Uterus (tissue), 4 donors: ENCODE results near the gene PEX11A. TPM values are rescaled to one million over a fixed set of nuclear protein-coding genes. Genes with fewer than 3 reads are reported as not detected.

Experiments
- DNase-seq, 2 donors: peaks; one replicate each; pipeline ENCODE4 v3.0.0-alpha.2; 2019 to 2020
- H3K27ac ChIP-seq, 2 donors: fragments of 200-600 bp; sonication (generic); 1 replicate in 1 of 2; 2 replicates in 1 of 2; pipeline ENCODE4 v1.5.1; 2016 to 2018
- H3K27me3 ChIP-seq, 2 donors: fragments of 200-600 bp; sonication (generic); one replicate each; pipeline ENCODE4 v1.5.1; 2018 to 2019; ENCODE audit warnings: control low read depth in 1 of 2
- H3K36me3 ChIP-seq, 2 donors: fragments of 200-600 bp; sonication (generic); one replicate each; pipeline ENCODE4 v1.5.1; 2019; ENCODE audit warnings: control low read depth in 1 of 2
- H3K4me1 ChIP-seq, 2 donors: fragments of 200-600 bp; sonication (generic); one replicate each; pipeline ENCODE4 v1.5.1; 2018 to 2019; ENCODE audit warnings: control low read depth in 1 of 2
- H3K4me3 ChIP-seq, 2 donors: fragments of 200-600 bp; sonication (generic); 1 replicate in 1 of 2; 2 replicates in 1 of 2; pipeline ENCODE4 v1.5.1; 2018 to 2019; ENCODE audit warnings: mild to moderate bottlenecking in 1 of 2
- H3K9me3 ChIP-seq, 2 donors: fragments of 200-600 bp; sonication (generic); one replicate each; pipeline ENCODE4 v1.5.1; 2019; ENCODE audit warnings: control low read depth in 1 of 2
- CTCF ChIP-seq, 4 experiments: fragments of 200-600 bp in 2 of 4; fragments of 450-650 bp in 2 of 4; sonication (generic) in 2 of 4; IDR thresholded peaks; one replicate each; pipeline ENCODE4 v1.5.1; 2016 to 2019; ENCODE audit warnings: antibody characterized with exemption in 4 of 4, mild to moderate bottlenecking in 2 of 4, moderate library complexity in 1 of 4
- POLR2A ChIP-seq, 2 donors: fragments of 450-650 bp; IDR thresholded peaks; one replicate each; pipeline ENCODE4 v1.6.1; 2016; ENCODE audit warnings: antibody characterized with exemption in 2 of 2, mild to moderate bottlenecking in 1 of 2, moderate library complexity in 1 of 2
- intact Hi-C: fragments of 100-400 bp; cut with DNase I; formaldehyde crosslinking; loops from one replicate; pipeline ENCODE4 v1.15.1; 2023; ENCODE audit warnings: low total_unique reads
- total RNA-seq, 4 donors: library from RNA; depleted of rRNA in 3 of 4; stranded (reverse); fragments of >200 nt in 3 of 4; gene quantifications; one replicate each; pipeline versions ENCODE4 v1.1.0 to v1.2.4, GENCODE V29; 2014 to 2023
- donor health status: DM: yes; HTN: yes; CAD: no.

PEX11A gene
- total RNA-seq, 4 donors from 2014 or later = 1.5 to 16.2 (median 8.7) TPM

- TF ChIP-seq POLR2A (IDR thresholded peaks at IDR 0.05) = no peak
- TF ChIP-seq CTCF (IDR thresholded peaks at IDR 0.05) = no peak
- no peaks in the 10 kb centered on the region for H3K9me3 ChIP-seq
- intact Hi-C loops = no loop called here
These were observed 22.4 kb downstream of the PEX11A start for GRCh38 chr15:89668171-89668570.

DNA sequence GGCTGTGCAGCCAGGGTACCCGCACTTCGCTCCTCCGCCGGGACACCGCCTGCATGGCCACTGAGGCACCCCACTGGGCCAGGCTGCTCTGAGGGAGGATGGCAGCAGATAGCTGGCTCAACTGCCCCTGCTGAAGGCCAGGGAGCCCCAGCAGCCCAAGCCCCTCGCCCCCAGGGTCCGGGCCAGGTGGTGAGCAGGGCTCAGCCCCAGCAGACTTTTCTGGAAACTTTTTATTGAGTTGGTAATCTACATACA is 22.9 kb downstream of the PEX11A start:
- TF ChIP-seq POLR2A (IDR thresholded peaks at IDR 0.05) (no peak), CTCF (IDR thresholded peaks at IDR 0.05) (no peak)
- Histone ChIP-seq H3K4me1 (peaks cover 0 to 11% of the 10 kb centered on the region in 2 donors), H3K27me3 (no peaks in the 10 kb centered on the region), H3K36me3 (no peaks in the 10 kb centered on the region), H3K27ac (no peak overlapping the region), H3K4me3 (no peak overlapping the region), H3K9me3 (no peaks in the 10 kb centered on the region)
- intact Hi-C loops = no loop called here
- no peak for DNase-seq

More at GRCh38 chr15:89668171-89668570, 22.4 kb downstream of the PEX11A start:
- Histone ChIP-seq H3K4me3 (no peak overlapping the region), H3K36me3 (no peaks in the 10 kb centered on the region), H3K4me1 (peaks cover 0 to 11% of the 10 kb centered on the region in 2 donors), H3K27ac (no peak overlapping the region), H3K27me3 (no peaks in the 10 kb centered on the region)
- no peak for DNase-seq

DNA sequence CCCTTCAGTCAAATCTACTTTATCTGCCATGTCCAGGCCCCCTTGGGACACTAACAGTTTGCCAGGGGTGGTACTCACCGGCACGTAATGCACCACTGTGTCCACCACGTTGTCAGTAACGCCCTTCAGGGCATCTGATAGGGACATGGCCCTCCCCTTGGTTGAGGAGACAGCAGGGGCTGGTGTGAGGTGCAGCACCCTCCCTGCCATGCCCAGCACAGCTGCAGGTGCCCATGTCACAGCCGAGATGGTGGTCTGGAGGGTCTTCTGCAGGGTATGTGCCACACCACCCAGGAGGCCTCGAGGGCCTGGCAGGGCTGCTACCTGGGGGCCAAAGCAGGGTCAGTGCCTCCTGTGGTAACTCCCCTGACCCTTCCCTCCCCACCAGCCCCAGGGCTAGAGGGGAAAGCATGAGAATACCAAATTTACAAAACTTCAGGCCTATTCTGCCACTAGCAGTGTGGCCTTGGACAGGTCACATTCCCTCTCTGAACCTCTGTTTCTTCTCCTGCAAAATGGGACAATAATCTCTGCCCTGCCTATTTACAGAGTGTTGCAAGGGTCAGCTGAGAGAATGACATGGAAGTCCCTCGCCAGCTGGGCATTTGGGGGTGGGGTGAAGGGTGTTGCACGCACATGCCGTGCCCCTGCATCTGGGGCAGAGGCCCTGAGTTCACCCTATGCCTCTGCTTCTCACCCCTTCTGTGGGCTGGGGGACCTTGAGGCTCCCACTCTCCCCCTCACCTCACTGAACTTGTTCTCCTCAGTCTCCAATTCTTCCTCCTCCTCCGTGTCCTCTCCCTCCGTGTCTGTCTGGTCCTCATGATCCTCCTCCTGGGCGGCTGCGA is 23.5 kb downstream of the PEX11A start:
- Histone ChIP-seq H3K27me3 (no peaks in the 10 kb centered on the region), H3K4me1 (peaks cover 0 to 11% of the 10 kb centered on the region in 2 donors), H3K9me3 (no peaks in the 10 kb centered on the region), H3K36me3 (no peaks in the 10 kb centered on the region), H3K27ac (no peak overlapping the region), H3K4me3 (no peak overlapping the region)
- DNase-seq = no peak
- intact Hi-C loops = no loop called here
- no peak for TF ChIP-seq POLR2A (IDR thresholded peaks at IDR 0.05)

DNA sequence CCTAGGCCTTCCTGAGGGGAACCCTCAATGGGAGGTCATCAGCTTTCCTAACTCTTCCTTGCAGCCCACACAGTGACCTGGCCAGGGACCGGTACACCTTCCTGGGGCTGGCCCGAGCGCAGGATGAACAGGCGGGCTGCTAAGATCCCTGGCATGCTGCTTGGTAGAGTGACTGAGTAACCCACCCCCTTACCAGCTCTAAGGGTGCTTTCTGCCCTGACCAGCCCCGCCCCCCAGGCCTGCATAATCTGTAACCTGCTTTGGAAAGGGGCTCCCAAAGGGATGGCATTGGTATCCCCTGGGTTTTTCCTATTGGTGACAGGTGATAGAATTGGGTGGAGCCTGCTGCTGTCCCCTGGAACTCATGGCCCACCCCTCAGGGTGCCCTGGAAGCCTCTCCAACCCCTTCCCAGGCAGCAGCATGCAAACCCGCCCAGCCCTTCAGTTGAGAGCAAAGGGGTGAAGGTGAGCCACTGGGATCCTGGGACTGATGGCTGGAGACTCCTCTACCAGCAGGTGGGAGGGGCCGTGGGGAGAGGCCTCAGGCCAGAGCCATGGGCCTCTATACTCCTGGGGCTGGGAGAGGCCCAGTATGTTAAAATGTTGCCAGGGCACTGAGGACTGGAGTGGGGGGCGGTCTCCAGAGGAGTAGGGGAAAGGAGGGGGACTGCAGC is 24.2 kb downstream of the PEX11A start:
- H3K4me3 ChIP-seq = no peak overlapping the region
- no peak for TF ChIP-seq POLR2A (IDR thresholded peaks at IDR 0.05)
- intact Hi-C loops = no loop called here
- H3K4me1 ChIP-seq = peaks cover 0 to 11% of the 10 kb centered on the region in 2 donors
- no peaks in the 10 kb centered on the region for H3K36me3 ChIP-seq
- H3K9me3 ChIP-seq = no peaks in the 10 kb centered on the region
- peak overlapping the region; percentile 81 to 89 for H3K27ac ChIP-seq
- no peak for DNase-seq
- H3K27me3 ChIP-seq = no peaks in the 10 kb centered on the region

DNA sequence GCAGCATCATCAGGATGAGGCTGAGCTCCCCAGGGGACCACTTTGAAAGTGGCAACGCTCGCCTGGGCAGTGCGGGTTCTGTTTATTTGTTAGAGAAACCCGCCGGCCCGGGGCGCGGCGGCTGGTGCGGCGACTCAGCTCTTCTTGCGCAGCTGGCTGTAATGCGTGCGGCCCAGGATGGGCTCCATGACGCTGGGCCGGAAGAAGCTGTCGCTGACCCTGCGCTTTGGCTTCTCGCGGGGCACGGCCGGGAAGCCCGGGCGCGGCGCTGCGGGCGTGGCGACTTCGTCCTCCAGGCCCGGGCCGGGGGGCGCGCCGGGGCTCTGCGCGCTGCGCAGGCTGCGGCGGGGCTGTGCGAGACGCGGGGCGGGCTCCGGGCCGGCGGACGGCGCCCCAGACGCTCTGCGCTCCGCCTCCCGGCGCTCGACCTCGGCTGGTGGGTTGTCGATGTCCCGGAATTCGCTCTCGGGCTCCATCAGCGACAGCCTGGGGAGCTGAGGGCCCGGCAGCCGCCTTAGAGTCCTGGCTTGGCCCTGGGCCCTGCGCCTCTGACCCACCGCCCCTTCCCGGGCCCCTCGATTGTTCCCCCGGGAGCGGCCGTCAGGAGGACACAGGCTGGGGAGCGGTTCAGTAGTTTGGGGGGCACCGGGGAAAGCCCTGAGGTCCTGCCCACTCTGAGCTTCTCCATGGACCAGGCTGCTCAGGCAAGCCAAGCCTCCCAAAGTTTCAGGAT is 24.9 kb downstream of the PEX11A start:
- intact Hi-C loops = no loop called here
- TF ChIP-seq POLR2A (IDR thresholded peaks at IDR 0.05) = peak in 1 of 2 donors; percentile 18
- TF ChIP-seq CTCF (IDR thresholded peaks at IDR 0.05) = no peak
- H3K27ac ChIP-seq = peak overlapping the region; percentile 81 to 89
- H3K27me3 ChIP-seq = no peaks in the 10 kb centered on the region
- H3K4me3 ChIP-seq = peak overlapping the region; percentile 33 to 34
- H3K9me3 ChIP-seq = no peaks in the 10 kb centered on the region
- peaks cover 0 to 11% of the 10 kb centered on the region in 2 donors for H3K4me1 ChIP-seq
- no peaks in the 10 kb centered on the region for H3K36me3 ChIP-seq
- peak; percentile 53 to 66 for DNase-seq
